ENCODE measurements around the gene CBL. TPM values are rescaled to one million over a fixed set of nuclear protein-coding genes. Genes with fewer than 3 reads are reported as not detected.

The CBL gene
- total RNA-seq, 2 donors from 2014 or later, result 8.5 to 14.5 TPM

DNA sequence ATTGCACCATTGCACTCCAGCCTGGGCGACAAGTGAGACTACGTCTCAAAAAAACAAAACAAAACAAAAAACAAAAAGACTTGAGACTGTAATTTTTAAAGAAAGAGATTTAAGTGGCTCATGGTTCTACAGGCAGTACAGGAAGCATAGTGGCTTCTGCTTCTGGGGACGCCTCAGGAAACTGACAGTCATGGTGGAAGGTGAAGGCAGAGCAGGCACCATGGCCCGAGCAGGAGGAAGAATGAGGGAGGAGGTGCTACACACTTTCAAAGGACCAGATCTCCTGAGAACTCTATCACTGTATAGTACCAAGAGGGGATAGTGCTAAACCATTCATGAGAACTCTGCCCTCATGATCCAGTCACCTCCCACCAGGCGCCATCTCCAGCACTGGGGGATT is 52.0 kb downstream of the CBL start:
- Histone ChIP-seq H3K36me3 (no peaks in the 10 kb centered on the region), H3K27me3 (no peaks in the 10 kb centered on the region), H3K27ac (no peak overlapping the region), H3K4me1 (peaks cover 0 to 13% of the 10 kb centered on the region in 2 donors), H3K9me3 (no peaks in the 10 kb centered on the region), H3K4me3 (no peak overlapping the region)
- TF ChIP-seq, protein P1, sequence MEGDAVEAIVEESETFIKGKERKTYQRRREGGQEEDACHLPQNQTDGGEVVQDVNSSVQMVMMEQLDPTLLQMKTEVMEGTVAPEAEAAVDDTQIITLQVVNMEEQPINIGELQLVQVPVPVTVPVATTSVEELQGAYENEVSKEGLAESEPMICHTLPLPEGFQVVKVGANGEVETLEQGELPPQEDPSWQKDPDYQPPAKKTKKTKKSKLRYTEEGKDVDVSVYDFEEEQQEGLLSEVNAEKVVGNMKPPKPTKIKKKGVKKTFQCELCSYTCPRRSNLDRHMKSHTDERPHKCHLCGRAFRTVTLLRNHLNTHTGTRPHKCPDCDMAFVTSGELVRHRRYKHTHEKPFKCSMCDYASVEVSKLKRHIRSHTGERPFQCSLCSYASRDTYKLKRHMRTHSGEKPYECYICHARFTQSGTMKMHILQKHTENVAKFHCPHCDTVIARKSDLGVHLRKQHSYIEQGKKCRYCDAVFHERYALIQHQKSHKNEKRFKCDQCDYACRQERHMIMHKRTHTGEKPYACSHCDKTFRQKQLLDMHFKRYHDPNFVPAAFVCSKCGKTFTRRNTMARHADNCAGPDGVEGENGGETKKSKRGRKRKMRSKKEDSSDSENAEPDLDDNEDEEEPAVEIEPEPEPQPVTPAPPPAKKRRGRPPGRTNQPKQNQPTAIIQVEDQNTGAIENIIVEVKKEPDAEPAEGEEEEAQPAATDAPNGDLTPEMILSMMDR (IDR thresholded peaks at IDR 0.05), result no peak
- no peak for DNase-seq (ENCODE audit: low spot score)

DNA sequence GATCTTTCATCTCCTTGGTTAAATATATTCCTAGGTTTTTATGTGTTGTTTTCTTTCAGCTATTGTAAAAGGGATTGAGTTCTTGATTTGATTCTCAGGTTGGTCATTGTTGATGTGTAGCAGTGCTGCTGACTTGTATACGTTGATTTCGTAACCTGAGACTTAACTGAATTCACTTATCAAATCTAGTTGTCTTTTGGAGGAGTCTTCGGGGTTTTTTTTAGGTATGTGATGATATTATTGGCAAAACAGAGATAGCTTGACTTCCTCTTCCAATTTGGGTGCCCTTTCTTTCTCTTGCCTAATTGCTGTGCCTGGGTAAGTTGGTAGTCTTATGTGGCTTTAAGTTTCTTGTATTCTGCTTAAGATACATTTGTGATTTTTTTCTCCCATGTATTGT is 52.8 kb downstream of the CBL start:
- no peak overlapping the region for H3K27ac ChIP-seq
- H3K4me1 ChIP-seq, result peaks cover 0 to 18% of the 10 kb centered on the region in 2 donors
- TF ChIP-seq, protein P1 (IDR thresholded peaks at IDR 0.05), result no peak
- H3K9me3 ChIP-seq, result no peaks in the 10 kb centered on the region
- H3K36me3 ChIP-seq, result no peaks in the 10 kb centered on the region
- no peak overlapping the region for H3K4me3 ChIP-seq
- no peak for DNase-seq (ENCODE audit: low spot score)
- no peaks in the 10 kb centered on the region for H3K27me3 ChIP-seq

DNA sequence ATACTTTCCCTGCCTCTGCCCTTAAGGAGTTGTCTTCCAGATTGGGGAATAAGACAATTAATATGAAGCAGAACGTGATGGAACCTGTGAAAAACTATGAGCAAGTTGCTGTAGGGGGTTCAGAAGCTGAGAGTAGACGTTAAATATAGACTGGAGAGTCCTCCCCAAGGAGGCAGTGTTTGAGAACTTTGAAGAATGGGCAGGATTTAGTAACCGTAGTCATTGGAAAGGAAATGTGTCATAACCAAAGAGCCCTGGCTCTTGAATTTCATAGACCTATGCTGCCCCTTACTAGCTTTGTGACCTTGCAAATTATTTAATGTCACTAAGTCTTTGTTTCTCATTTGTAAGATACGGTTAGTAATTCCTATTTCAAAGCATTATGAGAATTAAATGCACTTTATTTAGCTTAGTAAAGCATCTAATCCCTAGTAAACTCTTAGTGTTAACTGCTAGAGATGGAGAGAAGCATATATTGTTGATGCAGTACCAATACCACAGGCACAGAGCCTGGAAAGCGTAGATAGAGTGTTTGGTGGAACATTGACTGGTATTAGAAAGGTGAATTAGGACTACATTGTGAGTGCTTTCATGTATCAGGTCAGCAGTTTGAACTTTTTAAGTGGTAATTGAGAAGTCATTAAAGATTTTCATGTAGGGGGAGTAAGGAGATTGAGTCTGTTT is 56.7 kb downstream of the CBL start:
- Histone ChIP-seq H3K9me3 (no peaks in the 10 kb centered on the region), H3K4me3 (no peak overlapping the region), H3K27ac (peak overlapping the region; percentile 58 to 72), H3K4me1 (peaks cover 0 to 24% of the 10 kb centered on the region in 2 donors), H3K36me3 (no peaks in the 10 kb centered on the region), H3K27me3 (no peaks in the 10 kb centered on the region)
- DNase-seq (ENCODE audit: low spot score), result no peak
- TF ChIP-seq, protein P1 (IDR thresholded peaks at IDR 0.05), result no peak

DNA sequence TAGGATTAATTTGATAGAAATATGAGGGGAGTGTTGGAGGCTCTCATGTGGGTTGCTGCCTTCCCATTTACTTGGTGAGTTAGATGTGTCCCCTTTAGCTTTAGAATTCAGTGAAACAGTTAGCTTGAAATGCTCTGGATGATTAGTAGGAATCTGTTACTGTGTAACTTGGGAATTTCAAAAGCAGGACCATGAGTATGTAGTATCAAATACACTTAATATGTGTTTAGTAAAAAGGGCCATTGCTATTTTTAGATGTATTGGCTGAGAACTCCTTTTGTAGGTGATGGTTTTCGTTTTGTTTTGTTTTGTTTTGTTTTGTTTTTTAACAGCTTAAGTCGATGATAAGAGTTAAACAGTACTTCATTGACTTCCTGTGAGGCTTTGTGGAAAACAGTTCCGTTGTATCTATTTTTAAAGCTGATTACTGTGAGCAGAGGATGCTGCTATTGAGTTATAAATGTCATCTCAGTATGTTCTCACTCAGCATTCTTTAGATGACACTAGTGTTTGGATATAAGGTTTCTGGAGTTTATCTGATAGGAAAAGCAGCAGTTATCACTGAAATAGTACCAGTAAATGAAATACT is 57.3 kb downstream of the CBL start:
- peak overlapping the region; percentile 58 to 72 for H3K27ac ChIP-seq
- peaks cover 0 to 24% of the 10 kb centered on the region in 2 donors for H3K4me1 ChIP-seq
- no peak overlapping the region for H3K4me3 ChIP-seq
- DNase-seq (ENCODE audit: low spot score), result no peak
- H3K9me3 ChIP-seq, result no peaks in the 10 kb centered on the region
- TF ChIP-seq, protein P1 (IDR thresholded peaks at IDR 0.05), result no peak
- H3K36me3 ChIP-seq, result no peaks in the 10 kb centered on the region
- no peaks in the 10 kb centered on the region for H3K27me3 ChIP-seq

DNA sequence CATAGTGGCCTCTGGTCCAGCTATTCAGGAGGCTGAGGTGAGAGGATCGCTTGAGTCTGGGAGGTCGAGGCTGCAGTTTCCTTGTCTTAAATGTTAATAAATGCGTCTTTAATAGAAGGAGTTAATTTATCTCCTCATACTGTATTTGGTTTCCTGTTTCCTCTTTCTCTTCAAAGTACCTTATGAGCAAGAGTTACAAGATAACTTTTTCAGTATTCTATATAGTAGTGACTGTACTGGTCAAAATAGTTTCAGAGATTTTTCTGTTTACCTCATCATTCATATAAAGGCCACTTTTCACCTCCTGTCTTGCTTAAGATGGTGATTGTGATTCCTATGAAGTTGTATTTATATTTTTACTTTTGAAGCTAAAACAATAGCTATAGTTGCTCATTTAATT is 59.9 kb downstream of the CBL start:
- peaks cover 0 to 24% of the 10 kb centered on the region in 2 donors for H3K4me1 ChIP-seq
- no peak overlapping the region for H3K27ac ChIP-seq
- H3K9me3 ChIP-seq, result no peaks in the 10 kb centered on the region
- H3K36me3 ChIP-seq, result no peaks in the 10 kb centered on the region
- H3K27me3 ChIP-seq, result no peaks in the 10 kb centered on the region
- H3K4me3 ChIP-seq, result no peak overlapping the region
- DNase-seq (ENCODE audit: low spot score), result no peak
- TF ChIP-seq, protein P1 (IDR thresholded peaks at IDR 0.05), result no peak

Measured in right atrium auricular region (tissue), 2 donors.